HAP-1 (cell line): ENCODE measurements around the gene MNAT1.
"Not testable (repeated sequence)": the region's sequence is repeated elsewhere in the genome, so short reads cannot be mapped to it uniquely, and the experiment has no call there.

Source experiments
- DNase-seq, 2 experiments: peaks; one replicate each; pipeline ENCODE4 v3.0.0-alpha.2; 2016 to 2020; ENCODE audit warnings: low spot score in 2 of 2
- H3K27me3 ChIP-seq: fragments of 250-450 bp; sonication (Bioruptor Pico); 2 replicates; pipeline ENCODE4 v1.5.1; 2020; ENCODE audit warnings: low read depth, mild to moderate bottlenecking, moderate library complexity
- H3K36me3 ChIP-seq: fragments of 250-450 bp; sonication (Bioruptor Pico); replicated peaks from 2 replicates; pipeline ENCODE4 v1.5.1; 2020; ENCODE audit warnings: mild to moderate bottlenecking
- H3K4me1 ChIP-seq: fragments of 250-450 bp; sonication (Bioruptor Pico); 2 replicates; pipeline ENCODE4 v1.5.1; 2020; ENCODE audit warnings: mild to moderate bottlenecking
- H3K4me3 ChIP-seq: fragments of 250-450 bp; sonication (Bioruptor Pico); 2 replicates; pipeline ENCODE4 v1.5.1; 2020; ENCODE audit warnings: mild to moderate bottlenecking, moderate library complexity
- H3K9me3 ChIP-seq: fragments of 250-450 bp; sonication (Bioruptor Pico); 2 replicates; pipeline ENCODE4 v1.5.1; 2020; ENCODE audit warnings: mild to moderate bottlenecking, moderate library complexity
- in situ Hi-C: fragments of 300-500 bp; cut with MboI; formaldehyde crosslinking; loops from 3 replicates; pipeline ENCODE4 v1.14.3; 2020; ENCODE audit warnings: low sequenced_read_pairs, inconsistent platforms, mixed read lengths

The MNAT1 gene

DNA sequence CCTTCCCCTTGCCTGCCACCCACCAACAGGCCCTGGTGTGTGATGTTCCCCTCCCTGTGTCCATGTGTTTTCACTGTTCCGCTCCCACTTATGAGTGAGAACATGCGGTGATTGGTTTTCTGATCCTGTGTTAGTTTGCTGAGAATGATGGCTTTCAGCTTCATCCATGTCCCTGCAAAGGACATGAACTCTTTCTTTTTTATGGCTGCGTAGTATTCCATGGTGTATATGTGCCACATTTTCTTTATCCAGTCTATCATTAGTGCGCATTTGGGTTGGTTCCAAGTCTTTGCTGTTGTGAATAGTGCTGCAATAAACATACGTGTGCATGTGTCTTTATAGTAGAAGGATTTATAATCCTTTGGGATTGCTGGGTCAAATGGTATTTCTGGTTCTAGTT, 117.1 kb downstream of the MNAT1 start:
- H3K4me3 ChIP-seq, in situ Hi-C loops, DNase-seq, H3K9me3 ChIP-seq, H3K4me1 ChIP-seq, H3K36me3 ChIP-seq, H3K27me3 ChIP-seq: not testable (repeated sequence)

DNA sequence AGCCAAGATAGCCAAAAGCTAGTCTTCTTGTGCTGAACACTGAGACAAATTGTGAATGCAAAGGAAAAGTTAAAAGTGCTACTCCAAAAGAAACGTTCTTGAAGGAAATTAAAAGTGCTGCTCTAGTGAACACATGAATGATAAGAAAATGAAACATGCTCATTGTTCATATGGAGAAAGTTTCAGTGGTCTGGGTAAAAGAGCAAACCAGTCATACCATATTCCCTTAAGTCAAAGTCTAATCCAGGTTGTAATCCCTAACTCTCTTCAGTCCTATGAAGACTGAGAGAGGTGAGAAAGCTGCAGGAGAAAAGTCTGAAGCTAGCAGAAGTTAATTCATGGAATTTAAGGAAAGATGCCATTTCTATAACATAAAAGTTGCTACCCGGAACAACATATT, 121.5 kb downstream of the MNAT1 start:
- DNase-seq, result no peak
- in situ Hi-C loops, result no loop called here
- no peaks in the 10 kb centered on the region for H3K27me3 ChIP-seq
- H3K36me3 ChIP-seq, result 0 out of 2 replicates have a peak, but pooled peaks cover 3% of the 10 kb centered on the region
- no peak overlapping the region for H3K4me3 ChIP-seq
- H3K9me3 ChIP-seq, result no peaks in the 10 kb centered on the region
- H3K4me1 ChIP-seq, result no peaks in the 10 kb centered on the region

- H3K27me3 ChIP-seq, result no peaks in the 10 kb centered on the region
- H3K9me3 ChIP-seq, result no peaks in the 10 kb centered on the region
- no peak for DNase-seq
- no peaks in the 10 kb centered on the region for H3K36me3 ChIP-seq
- in situ Hi-C loops, result no loop called here
- no peak overlapping the region for H3K4me3 ChIP-seq
- peaks cover 10% of the 10 kb centered on the region for H3K4me1 ChIP-seq
Observed at GRCh38 chr14:60859525-60859924, 125.0 kb downstream of the MNAT1 start.

- Histone ChIP-seq H3K4me1 (peaks cover 10% of the 10 kb centered on the region), H3K4me3 (no peak overlapping the region), H3K36me3 (no peaks in the 10 kb centered on the region), H3K27me3 (no peaks in the 10 kb centered on the region), H3K9me3 (no peaks in the 10 kb centered on the region)
- in situ Hi-C loops, result no loop called here
- DNase-seq, result no peak
Observed at GRCh38 chr14:60861545-60862140, 127.1 kb downstream of the MNAT1 start.

- peak; percentile 50 to 68 for DNase-seq
- no peaks in the 10 kb centered on the region for H3K27me3 ChIP-seq
Observed at GRCh38 chr14:60862283-60862682, 127.7 kb downstream of the MNAT1 start.

DNA sequence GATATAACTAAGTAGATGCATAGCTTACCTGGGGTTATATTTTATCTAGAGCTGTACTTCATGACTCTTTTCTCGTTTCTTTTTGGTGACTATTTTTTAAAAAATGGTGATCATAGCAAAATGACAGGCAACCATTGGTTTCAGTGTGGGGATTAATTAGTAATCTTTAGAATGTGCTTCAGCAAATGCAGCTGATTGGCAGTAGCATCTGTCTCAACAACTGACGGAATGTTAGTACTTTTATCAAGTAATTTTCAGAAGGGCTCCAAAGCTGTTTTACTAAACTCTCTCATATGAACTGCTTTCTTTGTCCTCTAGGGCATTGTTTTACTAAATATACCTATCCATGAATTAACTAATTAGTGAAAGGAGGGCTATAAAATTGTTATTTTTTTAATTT, 128.7 kb downstream of the MNAT1 start:
- no peaks in the 10 kb centered on the region for H3K27me3 ChIP-seq
- H3K4me1 ChIP-seq, result peaks cover 10% of the 10 kb centered on the region
- H3K4me3 ChIP-seq, result no peak overlapping the region
- no peak for DNase-seq
- in situ Hi-C loops, result no loop called here
- no peaks in the 10 kb centered on the region for H3K9me3 ChIP-seq
- H3K36me3 ChIP-seq, result no peaks in the 10 kb centered on the region

More at GRCh38 chr14:60862283-60862682, 127.7 kb downstream of the MNAT1 start:
- H3K4me3 ChIP-seq, result no peak overlapping the region
- in situ Hi-C loops, result no loop called here
- no peaks in the 10 kb centered on the region for H3K36me3 ChIP-seq
- no peaks in the 10 kb centered on the region for H3K9me3 ChIP-seq
- peaks cover 10% of the 10 kb centered on the region for H3K4me1 ChIP-seq

DNA sequence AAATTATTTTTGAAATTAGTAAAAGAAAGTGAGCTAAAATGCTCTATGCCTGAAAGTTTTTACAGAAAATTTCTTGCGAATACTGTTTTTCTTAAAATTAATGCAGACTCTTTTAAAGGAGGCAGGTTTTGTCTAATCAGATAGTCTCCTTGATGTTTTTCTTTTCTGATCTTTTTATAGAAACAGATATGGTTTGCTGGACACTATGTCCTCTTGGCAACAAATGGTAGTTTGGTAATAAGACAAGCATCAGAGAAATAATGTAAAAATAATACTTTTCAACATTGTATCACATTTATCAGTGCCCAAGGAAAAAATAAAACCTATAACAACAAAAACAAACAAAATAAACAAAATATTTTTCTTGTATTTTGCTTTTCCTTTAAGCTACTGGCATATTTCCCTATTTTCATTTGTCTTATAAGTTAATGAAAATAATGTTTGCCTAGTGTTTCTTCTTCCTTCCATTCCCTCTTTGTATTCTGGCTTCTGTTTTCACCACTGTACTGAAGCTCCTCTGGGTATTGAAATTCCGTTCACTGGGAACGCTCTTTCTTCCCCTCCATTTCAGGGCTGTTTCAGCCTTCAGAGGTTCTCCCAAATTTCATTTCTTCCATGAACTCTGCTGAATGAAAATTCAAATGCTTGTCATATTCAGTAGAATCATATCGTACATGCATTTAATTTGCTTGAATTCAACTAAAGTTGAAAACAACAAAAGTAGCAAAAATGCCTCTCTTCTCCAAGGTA, 131.0 kb downstream of the MNAT1 start:
- in situ Hi-C loops, result no loop called here
- DNase-seq, result no peak
- H3K4me3 ChIP-seq, result no peak overlapping the region
- no peaks in the 10 kb centered on the region for H3K27me3 ChIP-seq
- H3K9me3 ChIP-seq, result no peaks in the 10 kb centered on the region
- H3K36me3 ChIP-seq, result no peaks in the 10 kb centered on the region
- peaks cover 10% of the 10 kb centered on the region for H3K4me1 ChIP-seq

DNA sequence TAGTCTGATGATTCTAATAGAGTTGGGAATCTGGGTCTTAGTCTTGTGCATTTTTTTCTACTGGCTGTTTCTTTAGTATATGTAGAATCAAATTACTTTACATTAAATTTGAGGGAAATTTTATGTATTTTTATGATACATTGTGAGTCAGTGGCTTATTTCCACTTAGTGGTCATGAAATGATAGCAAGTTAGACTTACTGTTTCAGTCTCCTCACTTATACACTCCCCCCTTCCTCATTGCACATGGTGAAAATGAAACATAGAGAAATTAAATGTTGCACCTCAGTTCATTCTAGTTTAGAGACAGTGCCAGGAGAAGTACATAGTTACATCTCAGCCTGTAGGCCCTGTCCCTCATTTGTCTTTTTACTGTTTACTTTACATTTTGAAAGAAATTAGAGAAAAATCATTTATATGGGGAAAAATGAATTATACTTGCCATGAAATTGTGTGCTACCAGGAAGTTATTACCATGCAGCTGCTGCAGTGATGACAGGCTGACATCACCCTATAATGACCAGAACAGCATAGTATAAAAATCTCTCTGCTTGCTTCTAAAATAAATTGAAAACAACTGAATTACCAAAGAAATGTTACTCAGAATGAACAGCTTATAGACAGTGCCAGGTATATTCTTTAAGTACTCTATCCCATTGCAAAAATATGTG, 133.1 kb downstream of the MNAT1 start:
- no peak for DNase-seq
- in situ Hi-C loops, result no loop called here
- H3K4me3 ChIP-seq, result no peak overlapping the region
- no peaks in the 10 kb centered on the region for H3K27me3 ChIP-seq
- H3K36me3 ChIP-seq, result no peaks in the 10 kb centered on the region
- no peaks in the 10 kb centered on the region for H3K9me3 ChIP-seq
- H3K4me1 ChIP-seq, result peaks cover 1% of the 10 kb centered on the region

GRCh38 chr14:60878121-60878520, 143.6 kb downstream of the MNAT1 start:
- no peaks in the 10 kb centered on the region for H3K27me3 ChIP-seq
- no peak overlapping the region for H3K4me3 ChIP-seq
- DNase-seq, result no peak
- in situ Hi-C loops, result no loop called here
- H3K9me3 ChIP-seq, result no peaks in the 10 kb centered on the region
- H3K36me3 ChIP-seq, result no peaks in the 10 kb centered on the region
- H3K4me1 ChIP-seq, result no peaks in the 10 kb centered on the region

DNA sequence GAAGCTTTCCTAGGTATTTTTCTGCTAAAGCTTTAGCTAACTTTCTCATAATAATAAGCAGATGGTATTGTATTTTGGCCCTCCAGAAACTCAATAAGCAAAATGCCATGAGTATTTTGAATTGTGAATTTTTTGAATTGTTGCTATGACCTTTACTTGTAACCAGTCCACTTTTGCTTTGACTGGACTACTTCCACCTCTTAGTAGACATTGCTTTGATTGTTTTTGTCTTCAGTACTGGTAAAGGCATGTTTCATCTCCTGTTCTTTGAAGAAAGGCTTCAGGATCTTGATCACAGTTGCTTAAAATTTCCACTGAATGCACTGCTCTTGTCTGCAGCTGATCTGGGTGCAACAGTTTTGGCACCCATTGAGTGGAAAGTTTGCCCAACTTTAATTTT, 144.0 kb downstream of the MNAT1 start:
- in situ Hi-C loops, result no loop called here
- Histone ChIP-seq H3K36me3 (no peaks in the 10 kb centered on the region), H3K9me3 (no peaks in the 10 kb centered on the region), H3K4me3 (no peak overlapping the region), H3K27me3 (no peaks in the 10 kb centered on the region), H3K4me1 (no peaks in the 10 kb centered on the region)
- no peak for DNase-seq

DNA sequence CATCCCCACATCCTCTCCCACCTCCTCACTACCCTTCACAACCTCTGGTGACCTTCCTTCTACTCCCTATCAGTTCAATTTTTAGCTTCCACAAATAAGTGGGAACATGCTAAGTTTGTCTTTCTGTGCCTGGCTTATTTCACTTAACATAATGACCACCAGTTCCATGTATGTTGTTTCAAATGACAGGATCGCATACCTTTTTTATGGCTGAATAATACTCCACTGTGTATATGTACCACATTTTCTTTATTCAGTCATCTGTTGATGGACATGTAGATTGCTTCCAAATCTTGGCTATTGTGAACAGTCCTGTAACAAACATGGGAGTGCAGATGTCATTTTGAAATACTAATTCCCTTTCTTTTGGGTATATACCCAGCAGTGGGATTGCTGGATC, 147.7 kb downstream of the MNAT1 start:
- in situ Hi-C loops, result no loop called here
- Histone ChIP-seq H3K4me1 (no peaks in the 10 kb centered on the region; the same call in 1 of the 2 replicates), H3K27me3 (no peaks in the 10 kb centered on the region), H3K9me3 (0 out of 2 replicates have a peak, but pooled peaks cover 2% of the 10 kb centered on the region), H3K36me3 (no peaks in the 10 kb centered on the region), H3K4me3 (no peak overlapping the region)
- DNase-seq, result no peak

GRCh38 chr14:60884134-60884533, 149.6 kb downstream of the MNAT1 start:
- Histone ChIP-seq H3K27me3 (no peaks in the 10 kb centered on the region), H3K36me3 (no peaks in the 10 kb centered on the region), H3K4me1 (no peaks in the 10 kb centered on the region; the same call in 1 of the 2 replicates), H3K9me3 (0 out of 2 replicates have a peak, but pooled peaks cover 2% of the 10 kb centered on the region), H3K4me3 (no peak overlapping the region)
- DNase-seq, result no peak
- in situ Hi-C loops, result no loop called here

DNA sequence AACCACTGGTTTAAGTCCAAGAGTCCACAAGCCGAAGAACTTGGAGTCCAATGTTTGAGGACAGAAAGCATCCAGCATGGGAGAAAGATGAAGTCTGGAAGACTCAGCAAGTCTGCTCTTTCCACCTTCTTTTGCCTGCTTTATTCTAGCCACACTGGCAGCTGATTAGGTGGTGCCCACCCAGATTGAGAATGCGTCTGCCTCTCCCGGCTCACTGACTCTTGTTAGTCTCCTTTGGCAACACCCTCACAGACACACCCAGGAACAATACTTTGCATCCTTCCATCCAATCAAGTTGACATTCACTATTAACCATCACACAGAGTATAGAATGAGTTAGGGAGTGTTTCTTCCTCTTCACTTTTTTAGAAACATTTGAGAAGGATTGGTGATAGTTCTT, 156.1 kb downstream of the MNAT1 start:
- H3K36me3 ChIP-seq, H3K4me3 ChIP-seq, H3K9me3 ChIP-seq, H3K27me3 ChIP-seq, H3K4me1 ChIP-seq, DNase-seq, in situ Hi-C loops: not testable (repeated sequence)

- Histone ChIP-seq H3K36me3 (no peaks in the 10 kb centered on the region), H3K9me3 (no peaks in the 10 kb centered on the region), H3K4me1 (peaks cover 11% of the 10 kb centered on the region), H3K4me3 (no peak overlapping the region), H3K27me3 (no peaks in the 10 kb centered on the region)
- in situ Hi-C loops, result no loop called here
- DNase-seq, result no peak
Observed at GRCh38 chr14:60893911-60894310, 159.3 kb downstream of the MNAT1 start.
